ENCODE data around the gene JAZF1. TPM values are rescaled to one million over a fixed set of nuclear protein-coding genes. Genes with fewer than 3 reads are reported as not detected.

Gene JAZF1
- total RNA-seq, 1 donor from 2014 or later, result 36.1 TPM

- TF ChIP-seq CTCF (IDR thresholded peaks at IDR 0.05) (no peak), POLR2AphosphoS5 (IDR thresholded peaks at IDR 0.05; ENCODE audit: insufficient read depth in 1 of 2, low read depth in 1 of 2) (no peak), POLR2A (IDR thresholded peaks at IDR 0.05) (no peak)
- Histone ChIP-seq H3K36me3 (no peaks in the 10 kb centered on the region), H3K27ac (no peak overlapping the region), H3K9me3 (no peaks in the 10 kb centered on the region), H3K4me3 (no peak overlapping the region), H3K4me1 (no peaks in the 10 kb centered on the region), H3K27me3 (no peaks in the 10 kb centered on the region)
- intact Hi-C loops (cut with DNase I), result no loop called here
- DNase-seq (ENCODE audit: extremely low spot score in 2 of 2), result no peak
Observed at GRCh38 chr7:28192786-28193585, 12.4 kb upstream of the JAZF1 start.

- no peak overlapping the region for H3K4me3 ChIP-seq
- TF ChIP-seq POLR2AphosphoS5 (IDR thresholded peaks at IDR 0.05; ENCODE audit: insufficient read depth in 1 of 2, low read depth in 1 of 2), result no peak
- no peak for TF ChIP-seq POLR2A (IDR thresholded peaks at IDR 0.05)
- no peak for TF ChIP-seq CTCF (IDR thresholded peaks at IDR 0.05)
- no peaks in the 10 kb centered on the region for H3K9me3 ChIP-seq
- no peak overlapping the region for H3K27ac ChIP-seq
- H3K4me1 ChIP-seq, result no peaks in the 10 kb centered on the region
- no peak for DNase-seq (ENCODE audit: extremely low spot score in 2 of 2)
- H3K36me3 ChIP-seq, result no peaks in the 10 kb centered on the region
- no peaks in the 10 kb centered on the region for H3K27me3 ChIP-seq
- intact Hi-C loops (cut with DNase I), result no loop called here
Observed at GRCh38 chr7:28191751-28192150, 11.2 kb upstream of the JAZF1 start.

GRCh38 chr7:28191184-28191583 lies 10.6 kb upstream of the JAZF1 start:
- H3K36me3 ChIP-seq, result no peaks in the 10 kb centered on the region
- H3K27me3 ChIP-seq, result no peaks in the 10 kb centered on the region
- intact Hi-C loops (cut with DNase I), result no loop called here
- no peaks in the 10 kb centered on the region for H3K9me3 ChIP-seq
- H3K27ac ChIP-seq, result no peak overlapping the region
- no peak overlapping the region for H3K4me3 ChIP-seq
- TF ChIP-seq CTCF (IDR thresholded peaks at IDR 0.05) (no peak), POLR2AphosphoS5 (IDR thresholded peaks at IDR 0.05; ENCODE audit: insufficient read depth in 1 of 2, low read depth in 1 of 2) (no peak), POLR2A (IDR thresholded peaks at IDR 0.05) (no peak)
- H3K4me1 ChIP-seq, result no peaks in the 10 kb centered on the region
- no peak for DNase-seq (ENCODE audit: extremely low spot score in 2 of 2)

GRCh38 chr7:28190077-28190710 lies 9.6 kb upstream of the JAZF1 start:
- no peak for DNase-seq (ENCODE audit: extremely low spot score in 2 of 2)
- peak overlapping the region in 1 of 2 donors; percentile 11 for H3K4me3 ChIP-seq

More at GRCh38 chr7:28190077-28190710, 9.6 kb upstream of the JAZF1 start:
- intact Hi-C loops (cut with DNase I), result no loop called here
- TF ChIP-seq CTCF (IDR thresholded peaks at IDR 0.05), result no peak
- TF ChIP-seq POLR2A (IDR thresholded peaks at IDR 0.05), result no peak
- no peak for TF ChIP-seq POLR2AphosphoS5 (IDR thresholded peaks at IDR 0.05; ENCODE audit: insufficient read depth in 1 of 2, low read depth in 1 of 2)
- no peaks in the 10 kb centered on the region for H3K4me1 ChIP-seq
- no peak overlapping the region for H3K27ac ChIP-seq
- H3K9me3 ChIP-seq, result no peaks in the 10 kb centered on the region
- no peaks in the 10 kb centered on the region for H3K27me3 ChIP-seq
- no peaks in the 10 kb centered on the region for H3K36me3 ChIP-seq
